PFSK-1 (cell line): ENCODE measurements around the gene FAM171A2.

Source experiments
- FOXP2 ChIP-seq: optimal IDR thresholded peaks from 2 replicates; pipeline ENCODE3; 2011; ENCODE audit warnings: borderline replicate concordance, control low read depth, inconsistent platforms; ENCODE audit not compliant: insufficient read depth; ENCODE audit errors: extremely low read length, extremely low read depth
- POLR2AphosphoS5 ChIP-seq: IDR thresholded peaks from 2 replicates; pipeline ENCODE4 v1.6.1; 2012; ENCODE audit warnings: low read depth, mild to moderate bottlenecking, control low read depth, low read length, moderate library complexity
- TAF1 ChIP-seq: IDR thresholded peaks from 2 replicates; pipeline ENCODE4 v1.6.1; 2012; ENCODE audit warnings: low read length, control low read depth, borderline replicate concordance; ENCODE audit not compliant: insufficient read depth
- TF ChIP-seq, protein P1 (sequence below), 2 experiments: IDR thresholded peaks; 2 replicates each; pipeline versions ENCODE4 v1.6.1 to v1.8.0; 2011 to 2012; ENCODE audit warnings: low read depth in 2 of 2, low read length in 2 of 2, control low read depth in 1 of 2, inconsistent platforms in 1 of 2, mild to moderate bottlenecking in 1 of 2, moderate library complexity in 1 of 2; ENCODE audit not compliant: insufficient read depth in 1 of 2

DNA sequence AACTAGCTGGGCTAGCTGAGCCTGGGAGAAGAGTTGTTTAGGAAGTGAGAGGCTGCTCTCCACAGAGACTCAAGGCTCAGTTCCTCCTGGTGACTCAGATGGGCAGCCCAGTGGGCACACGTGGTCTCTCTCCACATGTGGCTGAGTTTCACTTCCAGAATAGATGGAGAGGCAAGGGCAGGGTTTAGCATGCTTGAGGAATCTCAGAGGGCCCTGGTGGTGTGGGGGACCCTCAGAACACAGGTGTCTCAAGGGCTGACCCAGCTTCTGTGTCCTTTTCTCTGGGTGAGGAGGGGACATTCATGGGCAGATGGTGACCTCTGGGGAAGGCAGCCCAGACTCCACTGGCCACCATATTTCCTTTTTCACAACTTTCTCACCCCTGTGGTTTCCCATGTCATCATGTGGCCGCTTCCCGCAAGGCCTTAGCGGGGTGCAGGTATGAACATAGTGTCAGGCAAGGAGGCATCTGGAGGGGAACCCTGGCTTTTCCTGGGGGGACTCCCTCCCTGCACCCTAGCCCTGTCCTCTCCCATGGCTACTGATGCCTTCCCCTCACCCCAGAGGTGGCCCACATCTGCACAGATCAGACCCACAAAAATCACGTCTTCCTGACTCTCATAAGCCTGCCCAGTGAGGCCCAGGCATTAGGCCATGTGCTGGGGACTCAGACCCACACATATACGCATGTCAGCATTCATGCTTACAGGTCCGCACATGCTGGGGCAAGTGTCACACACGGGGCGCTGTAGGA, 15.2 kb downstream of the FAM171A2 start:
- TF ChIP-seq POLR2AphosphoS5 (no peak), TAF1 (no peak), FOXP2 (no peak)
- TF ChIP-seq, protein P1, sequence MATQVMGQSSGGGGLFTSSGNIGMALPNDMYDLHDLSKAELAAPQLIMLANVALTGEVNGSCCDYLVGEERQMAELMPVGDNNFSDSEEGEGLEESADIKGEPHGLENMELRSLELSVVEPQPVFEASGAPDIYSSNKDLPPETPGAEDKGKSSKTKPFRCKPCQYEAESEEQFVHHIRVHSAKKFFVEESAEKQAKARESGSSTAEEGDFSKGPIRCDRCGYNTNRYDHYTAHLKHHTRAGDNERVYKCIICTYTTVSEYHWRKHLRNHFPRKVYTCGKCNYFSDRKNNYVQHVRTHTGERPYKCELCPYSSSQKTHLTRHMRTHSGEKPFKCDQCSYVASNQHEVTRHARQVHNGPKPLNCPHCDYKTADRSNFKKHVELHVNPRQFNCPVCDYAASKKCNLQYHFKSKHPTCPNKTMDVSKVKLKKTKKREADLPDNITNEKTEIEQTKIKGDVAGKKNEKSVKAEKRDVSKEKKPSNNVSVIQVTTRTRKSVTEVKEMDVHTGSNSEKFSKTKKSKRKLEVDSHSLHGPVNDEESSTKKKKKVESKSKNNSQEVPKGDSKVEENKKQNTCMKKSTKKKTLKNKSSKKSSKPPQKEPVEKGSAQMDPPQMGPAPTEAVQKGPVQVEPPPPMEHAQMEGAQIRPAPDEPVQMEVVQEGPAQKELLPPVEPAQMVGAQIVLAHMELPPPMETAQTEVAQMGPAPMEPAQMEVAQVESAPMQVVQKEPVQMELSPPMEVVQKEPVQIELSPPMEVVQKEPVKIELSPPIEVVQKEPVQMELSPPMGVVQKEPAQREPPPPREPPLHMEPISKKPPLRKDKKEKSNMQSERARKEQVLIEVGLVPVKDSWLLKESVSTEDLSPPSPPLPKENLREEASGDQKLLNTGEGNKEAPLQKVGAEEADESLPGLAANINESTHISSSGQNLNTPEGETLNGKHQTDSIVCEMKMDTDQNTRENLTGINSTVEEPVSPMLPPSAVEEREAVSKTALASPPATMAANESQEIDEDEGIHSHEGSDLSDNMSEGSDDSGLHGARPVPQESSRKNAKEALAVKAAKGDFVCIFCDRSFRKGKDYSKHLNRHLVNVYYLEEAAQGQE (IDR thresholded peaks at IDR 0.05; ENCODE audit: insufficient read depth in 1 of 2, low read depth in 2 of 2, low read length in 2 of 2) = no peak
